SK-N-SH (cell line): ENCODE results near the gene ZNF747. TPM values are rescaled to one million over a fixed set of nuclear protein-coding genes. Genes with fewer than 3 reads are reported as not detected.

ENCODE experiments used
- CTCF ChIA-PET: fragments of 300-600, 350-600 bp; formaldehyde crosslinking; extraction: SDS; loops from one replicate; lab custom pipeline; 2021; lab: Yijun Ruan, JAX
- POLR2A ChIA-PET: fragments of 350-600 bp; sonication (Branson Sonifier 250); formaldehyde crosslinking; extraction: SDS; loops from one replicate; lab custom pipeline; 2020; ENCODE audit warnings: antibody characterized with exemption, inconsistent platforms; lab: Yijun Ruan, JAX
- DNase-seq: peaks from one replicate; pipeline ENCODE4 v3.0.0; 2012
- H2AFZ ChIP-seq: fragments of 200-600 bp; sonication (generic); 2 replicates; pipeline ENCODE4 v1.8.1; 2016; ENCODE audit warnings: antibody characterized with exemption, mild to moderate bottlenecking, low read depth
- H3F3A ChIP-seq: fragments of 200-600 bp; sonication (generic); replicated peaks from 2 replicates; pipeline ENCODE3; 2016; ENCODE audit warnings: antibody characterized with exemption, mild to moderate bottlenecking; ENCODE audit not compliant: insufficient read depth
- H3K27ac ChIP-seq, 2 experiments: fragments of 200-500 bp in 1 of 2; fragments of 200-600 bp in 1 of 2; sonication (Bioruptor generic) in 1 of 2; sonication (generic), shearing (Covaris generic) in 1 of 2; 2 replicates each; pipeline versions ENCODE4 v1.5.1 to v1.6.1; 2014 to 2016; ENCODE audit warnings: low read depth in 2 of 2, inconsistent platforms in 1 of 2, low read length in 1 of 2, mild to moderate bottlenecking in 1 of 2, mixed read lengths in 1 of 2
- H3K27me3 ChIP-seq: fragments of 200-600 bp; sonication (generic), shearing (Covaris generic); 2 replicates; pipeline ENCODE4 v1.6.1; 2016; ENCODE audit warnings: mixed run types; ENCODE audit not compliant: insufficient read depth
- H3K36me3 ChIP-seq, 2 experiments: fragments of 200-500 bp in 1 of 2; fragments of 200-600 bp in 1 of 2; sonication (Bioruptor generic) in 1 of 2; sonication (generic) in 1 of 2; replicated peaks in 1 of 2; 2 replicates each; pipeline versions ENCODE3 to v1.5.1; 2014 to 2016; ENCODE audit warnings: low read length in 1 of 2, mild to moderate bottlenecking in 1 of 2; ENCODE audit not compliant: insufficient read depth in 2 of 2, control insufficient read depth in 1 of 2
- H3K4me1 ChIP-seq, 2 experiments: fragments of 200-500 bp in 1 of 2; fragments of 200-600 bp in 1 of 2; sonication (Bioruptor generic) in 1 of 2; sonication (generic), shearing (Covaris generic) in 1 of 2; 2 replicates each; pipeline versions ENCODE4 v1.5.1 to v1.6.1; 2014 to 2016; ENCODE audit warnings: low read depth in 1 of 2, low read length in 1 of 2, mixed run types in 1 of 2; ENCODE audit not compliant: insufficient read depth in 2 of 2, control insufficient read depth in 1 of 2
- H3K4me2 ChIP-seq: fragments of 200-600 bp; sonication (generic), shearing (Covaris generic); 2 replicates; pipeline ENCODE4 v1.6.1; 2017; ENCODE audit warnings: mixed run types
- H3K4me3 ChIP-seq, 2 experiments: fragments of 200-500 bp in 1 of 2; fragments of 200-600 bp in 1 of 2; sonication (Bioruptor generic) in 1 of 2; sonication (generic), shearing (Covaris generic) in 1 of 2; 2 replicates each; pipeline versions ENCODE4 v1.5.1 to v1.8.1; 2014 to 2016; ENCODE audit warnings: low read depth in 2 of 2, inconsistent platforms in 1 of 2, low read length in 1 of 2, mild to moderate bottlenecking in 1 of 2, mixed read lengths in 1 of 2, moderate library complexity in 1 of 2
- H3K79me2 ChIP-seq: fragments of 200-600 bp; sonication (generic); 2 replicates; pipeline ENCODE4 v1.8.1; 2017; ENCODE audit warnings: mild to moderate bottlenecking; ENCODE audit not compliant: insufficient read depth
- H3K9ac ChIP-seq: fragments of 200-600 bp; sonication (generic); 2 replicates; pipeline ENCODE4 v1.6.1; 2017; ENCODE audit warnings: mixed run types
- H3K9me2 ChIP-seq: fragments of 200-600 bp; sonication (generic); 2 replicates; pipeline ENCODE4 v1.6.1; 2017; ENCODE audit warnings: mixed run types
- H3K9me3 ChIP-seq: fragments of 200-600 bp; sonication (generic); 2 replicates; pipeline ENCODE4 v1.6.1; 2017; ENCODE audit warnings: mixed run types, mild to moderate bottlenecking, moderate library complexity
- H4K20me1 ChIP-seq: fragments of 200-600 bp; sonication (generic); 2 replicates; pipeline ENCODE4 v1.6.1; 2017; ENCODE audit warnings: mild to moderate bottlenecking, mixed run types; ENCODE audit not compliant: insufficient read depth
- CHD2 ChIP-seq: fragments of 150-350 bp; IDR thresholded peaks from 2 replicates; pipeline ENCODE4 v1.6.1; 2018; ENCODE audit warnings: low read length; ENCODE audit not compliant: partially characterized antibody
- EP300 ChIP-seq, 2 experiments: IDR thresholded peaks; 2 replicates each; pipeline versions ENCODE4 v1.4.0 to v1.6.1; 2012; ENCODE audit warnings: borderline replicate concordance in 1 of 2, low read depth in 1 of 2, low read length in 1 of 2
- GABPA ChIP-seq: IDR thresholded peaks from 2 replicates; pipeline ENCODE4 v1.4.0; 2012; ENCODE audit warnings: low read depth, mild to moderate bottlenecking
- MXI1 ChIP-seq: IDR thresholded peaks from 2 replicates; pipeline ENCODE4 v1.6.1; 2012; ENCODE audit warnings: mild to moderate bottlenecking, low read depth, low read length, improper control_type of control experiment
- POLR2AphosphoS5 ChIP-seq: IDR thresholded peaks from 2 replicates; pipeline ENCODE4 v1.6.1; 2012; ENCODE audit warnings: low read depth, low read length
- RCOR1 ChIP-seq: fragments of 150-350 bp; IDR thresholded peaks from 2 replicates; pipeline ENCODE4 v1.6.1; 2017; ENCODE audit warnings: antibody characterized with exemption, low read length
- REST ChIP-seq: IDR thresholded peaks from 2 replicates; pipeline ENCODE4 v1.6.1; 2012; ENCODE audit warnings: mild to moderate bottlenecking, low read depth, low read length, moderate library complexity
- TAF1 ChIP-seq: IDR thresholded peaks from 2 replicates; pipeline ENCODE4 v1.6.1; 2012; ENCODE audit warnings: low read depth, mild to moderate bottlenecking, low read length, moderate library complexity, borderline replicate concordance
- USF2 ChIP-seq: fragments of 150-350 bp; IDR thresholded peaks from 2 replicates; pipeline ENCODE4 v1.6.1; 2017; ENCODE audit warnings: antibody characterized with exemption, low read length, low read depth, borderline replicate concordance
- YY1 ChIP-seq: IDR thresholded peaks from 2 replicates; pipeline ENCODE4 v1.4.0; 2012; ENCODE audit warnings: low read depth, mild to moderate bottlenecking
- WGBS: methylation state at CpG from one replicate; pipeline ENCODE4 v1.1.6; 2017; ENCODE audit warnings: low lambda C conversion rate; 5-methylcytosine and 5-hydroxymethylcytosine counted together
- polyA plus RNA-seq, 3 experiments: library from polyadenylated mRNA; depleted of rRNA; stranded (reverse); fragments of >200 nt; gene quantifications; 2 replicates each; pipeline ENCODE4 v1.2.3, GENCODE V29; 2012
- TF ChIP-seq, protein P1 (sequence below): IDR thresholded peaks from 2 replicates; pipeline ENCODE4; 2012

ZNF747 gene
- polyA plus RNA-seq, 1 of the 3 experiments (the other 2 are of a cell fraction), result 5.8 TPM

GRCh38 chr16:30557707-30557956, 23.0 kb upstream of the ZNF747 start:
- WGBS, result 4% methylated on average over 6 of the region's 17 CpGs
- no peak for DNase-seq
- CTCF ChIA-PET, result interaction anchor here (0.6 to 2.1 kb wide), 7 partner anchors 14 to 127 kb away, joined by 3 to 19 read pairs (median 5); partner anchors contain the start of gene DCTPP1

DNA sequence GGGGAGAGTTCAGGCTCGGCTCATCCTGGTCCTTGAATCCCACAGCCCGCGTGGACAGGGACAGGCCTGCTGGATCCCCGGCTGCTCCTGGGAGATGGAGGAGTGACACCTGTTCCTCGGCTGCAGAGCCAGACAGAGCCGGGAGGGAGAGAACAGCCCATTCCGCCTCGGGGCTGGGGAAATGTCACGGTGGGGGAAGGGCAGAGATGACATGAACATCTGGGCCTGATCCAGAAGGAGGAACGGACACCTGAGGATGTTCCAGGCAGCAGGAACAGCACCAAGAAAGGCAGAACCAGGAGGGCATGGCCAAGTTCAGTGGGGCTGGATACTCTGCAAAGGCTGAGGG, 21.4 kb upstream of the ZNF747 start:
- no peak overlapping the region for H3K27ac ChIP-seq
- POLR2A ChIA-PET, result interaction anchor here (3.8 kb wide), 1 partner anchor 21 kb away, joined by 47 read pairs; the partner anchor contains the start of gene ZNF747

More at GRCh38 chr16:30557707-30557956, 23.0 kb upstream of the ZNF747 start:
- Histone ChIP-seq H3K27ac (peak overlapping the region; percentile 88 to 92), H3K79me2 (peaks cover 26% of the 10 kb centered on the region), H3K27me3 (no peaks in the 10 kb centered on the region), H2AFZ (peak overlapping the region; percentile 92), H3K9ac (peak overlapping the region; percentile 94), H3K4me3 (peak overlapping the region; percentile 75 to 91), H3K4me2 (peak overlapping the region; percentile 95), H3K36me3 (peaks cover 0 to 21% of the 10 kb centered on the region in 2 experiments), H3K9me2 (no peaks in the 10 kb centered on the region), H4K20me1 (no peaks in the 10 kb centered on the region), H3K4me1 (peaks cover 0 to 6% of the 10 kb centered on the region in 2 experiments; a peak in 1 of 4 replicates), H3F3A (peaks cover 7% of the 10 kb centered on the region), H3K9me3 (no peaks in the 10 kb centered on the region)
- no peak for TF ChIP-seq EP300 (IDR thresholded peaks at IDR 0.05; ENCODE audit: borderline replicate concordance in 1 of 2, low read depth in 1 of 2, low read length in 1 of 2)
- TF ChIP-seq YY1, result no peak
- no peak for TF ChIP-seq GABPA
- TF ChIP-seq, protein P1, sequence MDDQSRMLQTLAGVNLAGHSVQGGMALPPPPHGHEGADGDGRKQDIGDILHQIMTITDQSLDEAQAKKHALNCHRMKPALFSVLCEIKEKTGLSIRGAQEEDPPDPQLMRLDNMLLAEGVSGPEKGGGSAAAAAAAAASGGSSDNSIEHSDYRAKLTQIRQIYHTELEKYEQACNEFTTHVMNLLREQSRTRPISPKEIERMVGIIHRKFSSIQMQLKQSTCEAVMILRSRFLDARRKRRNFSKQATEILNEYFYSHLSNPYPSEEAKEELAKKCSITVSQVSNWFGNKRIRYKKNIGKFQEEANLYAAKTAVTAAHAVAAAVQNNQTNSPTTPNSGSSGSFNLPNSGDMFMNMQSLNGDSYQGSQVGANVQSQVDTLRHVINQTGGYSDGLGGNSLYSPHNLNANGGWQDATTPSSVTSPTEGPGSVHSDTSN, result no peak
- TF ChIP-seq RCOR1, result no peak
- no peak for TF ChIP-seq POLR2AphosphoS5
- no peak for TF ChIP-seq REST
- TF ChIP-seq TAF1, result no peak
- POLR2A ChIA-PET, result interaction anchor here (0.6 to 3.8 kb wide), 7 partner anchors 10 to 131 kb away, joined by 3 to 47 read pairs (median 5); partner anchors contain the start of genes ZNF688 and ZNF747

More for the DNA sequence above, 21.4 kb upstream of the ZNF747 start:
- peaks cover 0 to 21% of the 10 kb centered on the region in 2 experiments for H3K36me3 ChIP-seq
- DNase-seq, result no peak
- no peak overlapping the region for H3K4me2 ChIP-seq
- H3K4me1 ChIP-seq, result peaks cover 0 to 6% of the 10 kb centered on the region in 2 experiments; a peak in 1 of 4 replicates
- no peaks in the 10 kb centered on the region for H3K9me3 ChIP-seq
- CTCF ChIA-PET, result interaction anchor here (0.7 to 4.1 kb wide), 2 partner anchors 14 to 20 kb away, joined by 3 to 16 read pairs; no protein-coding TSS in a partner anchor
- H3K9me2 ChIP-seq, result no peaks in the 10 kb centered on the region
- no peaks in the 10 kb centered on the region for H3K27me3 ChIP-seq
- no peaks in the 10 kb centered on the region for H4K20me1 ChIP-seq
- peaks cover 7% of the 10 kb centered on the region for H3F3A ChIP-seq
- H3K79me2 ChIP-seq, result peaks cover 26% of the 10 kb centered on the region
- no peak overlapping the region for H2AFZ ChIP-seq
- TF ChIP-seq, protein P1, result no peak
- TF ChIP-seq MXI1 (no peak), CHD2 (no peak), USF2 (no peak)
- H3K9ac ChIP-seq, result no peak overlapping the region
- WGBS, result 86% methylated on average over 10 of the region's 10 CpGs
- no peak overlapping the region for H3K4me3 ChIP-seq
